Stomach (tissue), 4 donors: Measurements from ENCODE around the gene STX4.

ENCODE experiments used
- POLR2AphosphoS5 ChIP-seq, 3 donors: sonication (generic); formaldehyde crosslinking; IDR thresholded peaks; one replicate each; pipeline ENCODE4 v1.6.1; 2016; ENCODE audit warnings: antibody characterized with exemption in 3 of 3
- TF ChIP-seq, protein P1 (sequence below), 7 experiments: fragments of 450-650 bp in 4 of 7; fragments of 200-600 bp in 3 of 7; sonication (generic) in 3 of 7; IDR thresholded peaks; one replicate each; pipeline ENCODE4 v1.5.1; 2016 to 2019; ENCODE audit warnings: antibody characterized with exemption in 7 of 7, control low read depth in 2 of 7, mild to moderate bottlenecking in 1 of 7

DNA sequence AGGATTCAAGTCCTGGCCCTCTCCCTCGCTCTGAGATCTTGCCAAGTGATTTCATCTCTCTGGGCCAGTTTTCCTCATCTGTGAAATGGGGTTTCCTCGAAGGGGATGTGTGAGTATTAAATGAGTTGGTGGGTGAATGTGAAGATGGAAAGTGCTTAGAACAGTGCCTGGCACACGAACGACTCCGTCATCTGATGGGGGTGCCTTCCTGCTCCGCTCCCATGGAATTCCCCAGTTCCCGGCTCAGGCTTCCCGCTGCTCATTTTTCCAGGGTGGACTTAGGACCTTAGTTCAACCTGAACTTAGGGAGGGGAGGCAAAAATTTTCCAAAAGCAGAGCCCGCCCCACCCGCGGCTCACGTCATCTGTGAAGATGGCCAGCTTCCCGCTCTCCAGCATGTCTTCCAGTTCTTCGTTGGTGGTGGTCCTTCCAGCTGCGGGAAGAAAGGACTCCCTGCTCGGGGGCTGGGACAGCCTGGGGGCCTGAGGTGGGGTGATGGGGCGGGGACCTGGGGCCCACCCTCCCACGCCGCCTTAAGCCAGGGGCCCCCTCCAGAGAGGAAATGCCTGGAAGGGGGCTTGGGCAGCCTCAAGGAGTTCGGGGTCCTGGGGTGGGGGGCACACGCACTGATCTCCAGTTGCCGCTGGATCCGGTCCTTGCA lies 36.9 kb upstream of the STX4 start:
- TF ChIP-seq, protein P1, sequence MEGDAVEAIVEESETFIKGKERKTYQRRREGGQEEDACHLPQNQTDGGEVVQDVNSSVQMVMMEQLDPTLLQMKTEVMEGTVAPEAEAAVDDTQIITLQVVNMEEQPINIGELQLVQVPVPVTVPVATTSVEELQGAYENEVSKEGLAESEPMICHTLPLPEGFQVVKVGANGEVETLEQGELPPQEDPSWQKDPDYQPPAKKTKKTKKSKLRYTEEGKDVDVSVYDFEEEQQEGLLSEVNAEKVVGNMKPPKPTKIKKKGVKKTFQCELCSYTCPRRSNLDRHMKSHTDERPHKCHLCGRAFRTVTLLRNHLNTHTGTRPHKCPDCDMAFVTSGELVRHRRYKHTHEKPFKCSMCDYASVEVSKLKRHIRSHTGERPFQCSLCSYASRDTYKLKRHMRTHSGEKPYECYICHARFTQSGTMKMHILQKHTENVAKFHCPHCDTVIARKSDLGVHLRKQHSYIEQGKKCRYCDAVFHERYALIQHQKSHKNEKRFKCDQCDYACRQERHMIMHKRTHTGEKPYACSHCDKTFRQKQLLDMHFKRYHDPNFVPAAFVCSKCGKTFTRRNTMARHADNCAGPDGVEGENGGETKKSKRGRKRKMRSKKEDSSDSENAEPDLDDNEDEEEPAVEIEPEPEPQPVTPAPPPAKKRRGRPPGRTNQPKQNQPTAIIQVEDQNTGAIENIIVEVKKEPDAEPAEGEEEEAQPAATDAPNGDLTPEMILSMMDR (IDR thresholded peaks at IDR 0.05) = no peak
- no peak for TF ChIP-seq POLR2AphosphoS5 (IDR thresholded peaks at IDR 0.05)
